Lung (tissue), 12 donors: ENCODE data around the gene SPHKAP. TPM values are rescaled to one million over a fixed set of nuclear protein-coding genes. Genes with fewer than 3 reads are reported as not detected.
"Not testable (repeated sequence)": the region's sequence is repeated elsewhere in the genome, so short reads cannot be mapped to it uniquely, and the experiment has no call there.

Source experiments
- ATAC-seq: fragments of 200-7000 bp; cut with Tn5 transposase; one replicate; pipeline ENCODE4 v1.9.1; 2020; ENCODE audit warnings: moderate number of reproducible peaks; ENCODE audit not compliant: insufficient read depth, low FRiP score
- DNase-seq, 3 donors: peaks; one replicate each; pipeline ENCODE4 v3.0.0-alpha.2; 2013 to 2017
- H3K27ac ChIP-seq, 2 donors: one replicate each; pipeline ENCODE4 v1.5.1; 2013; ENCODE audit warnings: mild to moderate bottlenecking in 2 of 2, moderate library complexity in 2 of 2, control low read depth in 1 of 2, inconsistent platforms in 1 of 2, low read depth in 1 of 2, low read length in 1 of 2
- H3K27me3 ChIP-seq, 3 donors: one replicate each; pipeline ENCODE4 v1.5.1; 2013; ENCODE audit warnings: low read length in 2 of 3; ENCODE audit not compliant: control insufficient read depth in 3 of 3, insufficient read depth in 3 of 3
- H3K36me3 ChIP-seq, 4 donors: one replicate each; pipeline ENCODE4 v1.5.1; 2013; ENCODE audit warnings: low read length in 4 of 4, mild to moderate bottlenecking in 1 of 4, moderate library complexity in 1 of 4; ENCODE audit not compliant: control insufficient read depth in 4 of 4, insufficient read depth in 4 of 4
- H3K4me1 ChIP-seq, 5 donors: one replicate each; pipeline ENCODE4 v1.5.1; 2013; ENCODE audit warnings: low read length in 5 of 5, mild to moderate bottlenecking in 2 of 5, moderate library complexity in 1 of 5; ENCODE audit not compliant: control insufficient read depth in 5 of 5, insufficient read depth in 5 of 5
- H3K4me3 ChIP-seq: one replicate; pipeline ENCODE4 v1.5.1; 2013; ENCODE audit warnings: mild to moderate bottlenecking, control low read depth, moderate library complexity
- H3K9ac ChIP-seq, 2 donors: one replicate each; pipeline ENCODE4 v1.5.1; 2013; ENCODE audit warnings: low read length in 2 of 2, control low read depth in 1 of 2; ENCODE audit not compliant: insufficient read depth in 1 of 2
- H3K9me3 ChIP-seq, 4 donors: one replicate each; pipeline ENCODE4 v1.5.1; 2013; ENCODE audit warnings: low read length in 3 of 4, mild to moderate bottlenecking in 1 of 4, moderate library complexity in 1 of 4; ENCODE audit not compliant: control insufficient read depth in 4 of 4, insufficient read depth in 3 of 4
- WGBS, 2 donors: extraction: QIAGEN DNeasy Blood & Tissue Kit; methylation state at CpG; one replicate each; pipeline ENCODE4 v1.1.7; 2013; 5-methylcytosine and 5-hydroxymethylcytosine counted together
- polyA plus RNA-seq, 2 donors: library from polyadenylated mRNA; stranded (reverse); fragments of 200-250 nt; gene quantifications; one replicate each; pipeline ENCODE4 v1.2.1, GENCODE V29; 2013
- total RNA-seq, 2 donors: library from RNA; depleted of rRNA in 1 of 2; stranded (reverse); fragments of >200 nt in 1 of 2; gene quantifications; one replicate each; pipeline ENCODE4 v1.2.1, GENCODE V29; 2014 to 2021
- TF ChIP-seq, protein P1 (sequence below): IDR thresholded peaks from 2 replicates; pipeline ENCODE4 v1.5.1; 2012; ENCODE audit warnings: mild to moderate bottlenecking; ENCODE audit errors: control extremely low read depth, extremely low read depth
- donor health status: control.
- donor health status: control.
- donor health status: Bipolar disorder and iron deficiency.
- donor health status: healthy.
- donor health status: DM: yes; HTN: yes; CAD: no.

Gene SPHKAP
- total and polyA plus RNA-seq, 4 donors = 0.02 to 0.60 (median 0.03) TPM; not detected in 1

DNA sequence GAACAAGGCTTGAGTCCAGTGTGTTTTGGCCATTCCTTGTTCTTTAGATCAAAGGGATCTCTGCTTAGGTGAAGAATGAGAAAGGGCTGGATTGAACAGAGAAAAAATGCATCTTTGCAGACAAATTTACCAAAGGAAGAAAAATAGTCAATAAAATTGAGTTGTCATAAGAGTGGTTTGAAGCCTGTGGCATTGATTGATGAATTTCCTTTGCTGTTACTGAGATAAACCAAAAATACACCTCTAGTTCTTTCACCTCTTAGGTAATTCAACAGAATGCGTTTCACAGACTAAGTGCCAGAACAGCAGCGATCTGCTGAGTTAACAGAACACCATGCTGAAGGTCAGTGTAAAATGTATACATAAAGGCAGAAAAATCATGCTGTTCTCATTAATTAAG is 96.8 kb downstream of the SPHKAP start:
- WGBS, 2 donors = 27 to 38% methylated on average over 2 of the region's 2 CpGs

DNA sequence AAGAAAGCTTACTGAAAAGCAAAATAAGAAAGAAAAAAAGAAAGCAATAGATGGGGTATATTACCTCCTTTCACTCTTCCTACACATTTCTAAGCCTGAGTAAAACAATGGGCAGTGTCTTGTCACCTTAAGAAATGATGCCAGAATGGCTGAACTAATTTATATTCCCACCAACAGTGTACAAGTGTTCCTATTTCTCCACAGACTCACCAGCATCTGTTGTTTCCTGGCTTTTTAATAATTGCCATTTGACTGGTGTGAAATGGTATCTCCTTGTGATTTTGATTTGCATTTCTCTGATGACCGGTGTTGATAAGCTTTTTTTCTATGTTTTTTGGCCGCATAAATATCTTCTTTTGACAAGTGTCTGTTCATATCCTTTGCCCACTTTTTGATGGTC is 98.4 kb downstream of the SPHKAP start:
- TF ChIP-seq, protein P1, sequence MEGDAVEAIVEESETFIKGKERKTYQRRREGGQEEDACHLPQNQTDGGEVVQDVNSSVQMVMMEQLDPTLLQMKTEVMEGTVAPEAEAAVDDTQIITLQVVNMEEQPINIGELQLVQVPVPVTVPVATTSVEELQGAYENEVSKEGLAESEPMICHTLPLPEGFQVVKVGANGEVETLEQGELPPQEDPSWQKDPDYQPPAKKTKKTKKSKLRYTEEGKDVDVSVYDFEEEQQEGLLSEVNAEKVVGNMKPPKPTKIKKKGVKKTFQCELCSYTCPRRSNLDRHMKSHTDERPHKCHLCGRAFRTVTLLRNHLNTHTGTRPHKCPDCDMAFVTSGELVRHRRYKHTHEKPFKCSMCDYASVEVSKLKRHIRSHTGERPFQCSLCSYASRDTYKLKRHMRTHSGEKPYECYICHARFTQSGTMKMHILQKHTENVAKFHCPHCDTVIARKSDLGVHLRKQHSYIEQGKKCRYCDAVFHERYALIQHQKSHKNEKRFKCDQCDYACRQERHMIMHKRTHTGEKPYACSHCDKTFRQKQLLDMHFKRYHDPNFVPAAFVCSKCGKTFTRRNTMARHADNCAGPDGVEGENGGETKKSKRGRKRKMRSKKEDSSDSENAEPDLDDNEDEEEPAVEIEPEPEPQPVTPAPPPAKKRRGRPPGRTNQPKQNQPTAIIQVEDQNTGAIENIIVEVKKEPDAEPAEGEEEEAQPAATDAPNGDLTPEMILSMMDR = no peak
- Histone ChIP-seq H3K27ac (no peak overlapping the region), H3K4me1 (no peaks in the 10 kb centered on the region), H3K9me3 (no peaks in the 10 kb centered on the region), H3K27me3 (no peaks in the 10 kb centered on the region), H3K36me3 (no peaks in the 10 kb centered on the region), H3K4me3 (no peak overlapping the region), H3K9ac (no peak overlapping the region)
- 96 to 97% methylated on average over 2 of the region's 2 CpGs for WGBS, 2 donors
- ATAC-seq = no peak
- no peak for DNase-seq

More for the DNA sequence above, 96.8 kb downstream of the SPHKAP start:
- H3K27me3 ChIP-seq = no peaks in the 10 kb centered on the region
- DNase-seq (no peak), ATAC-seq (no peak)
- no peak overlapping the region for H3K4me3 ChIP-seq
- peaks cover 0 to 3% (median 0%) of the 10 kb centered on the region in 4 donors for H3K36me3 ChIP-seq
- TF ChIP-seq, protein P1 = no peak
- no peaks in the 10 kb centered on the region for H3K4me1 ChIP-seq
- H3K9ac ChIP-seq = no peak overlapping the region
- peaks cover 0 to 6% (median 2%) of the 10 kb centered on the region in 4 donors for H3K9me3 ChIP-seq
- H3K27ac ChIP-seq = no peak overlapping the region

DNA sequence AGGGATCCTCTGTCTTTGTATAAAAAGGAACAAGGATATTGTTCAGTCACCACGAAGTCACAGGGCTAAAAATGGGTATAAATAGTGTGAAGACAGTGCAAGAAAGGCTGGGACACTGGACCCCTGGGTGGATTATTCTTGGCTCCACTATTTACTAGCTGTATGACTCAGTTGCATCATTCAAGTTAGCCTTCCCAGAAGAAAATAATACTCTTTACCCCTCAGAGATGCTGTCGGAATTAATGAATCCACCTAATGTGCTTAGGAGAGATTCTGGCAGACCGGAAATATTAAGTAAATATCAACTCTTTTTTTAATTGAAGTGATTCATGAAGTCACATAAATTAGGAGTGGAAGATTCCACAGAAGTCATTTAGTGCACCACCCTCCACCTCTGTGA is 98.9 kb downstream of the SPHKAP start:
- 74 to 80% methylated on average over 3 of the region's 3 CpGs for WGBS, 2 donors
- H3K9ac ChIP-seq = no peak overlapping the region
- ATAC-seq (no peak), DNase-seq (no peak)
- TF ChIP-seq, protein P1 = no peak
- no peaks in the 10 kb centered on the region for H3K27me3 ChIP-seq
- H3K9me3 ChIP-seq = no peaks in the 10 kb centered on the region
- H3K36me3 ChIP-seq = no peaks in the 10 kb centered on the region
- no peak overlapping the region for H3K27ac ChIP-seq
- no peak overlapping the region for H3K4me3 ChIP-seq
- H3K4me1 ChIP-seq = no peaks in the 10 kb centered on the region

DNA sequence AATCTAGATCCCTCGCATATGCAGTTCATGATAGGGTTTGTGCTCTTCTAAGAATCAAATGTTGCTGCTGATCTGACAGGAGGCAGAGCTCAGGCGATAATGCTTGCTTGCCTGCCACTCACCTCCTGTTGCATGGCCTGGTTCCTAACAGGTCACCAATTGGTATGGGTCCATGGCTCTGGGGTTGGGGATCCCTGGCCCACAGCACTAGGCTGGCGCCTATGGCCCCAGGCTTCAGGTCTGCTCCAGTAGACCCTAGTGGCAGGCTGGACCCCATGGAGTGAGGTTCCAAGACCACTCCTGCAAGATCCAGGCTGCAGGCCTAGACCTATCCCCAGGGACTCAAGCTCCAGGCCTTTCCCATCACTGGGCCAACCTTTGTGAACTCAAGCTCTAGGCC is 102.3 kb downstream of the SPHKAP start:
- no peak for ATAC-seq
- Histone ChIP-seq H3K4me3 (no peak overlapping the region), H3K27me3 (no peaks in the 10 kb centered on the region), H3K36me3 (no peaks in the 10 kb centered on the region), H3K27ac (no peak overlapping the region), H3K4me1 (no peaks in the 10 kb centered on the region), H3K9ac (no peak overlapping the region), H3K9me3 (no peaks in the 10 kb centered on the region)
- TF ChIP-seq, protein P1 = no peak
- no peak for DNase-seq
- 93 to 96% methylated on average over 3 of the region's 3 CpGs for WGBS, 2 donors

DNA sequence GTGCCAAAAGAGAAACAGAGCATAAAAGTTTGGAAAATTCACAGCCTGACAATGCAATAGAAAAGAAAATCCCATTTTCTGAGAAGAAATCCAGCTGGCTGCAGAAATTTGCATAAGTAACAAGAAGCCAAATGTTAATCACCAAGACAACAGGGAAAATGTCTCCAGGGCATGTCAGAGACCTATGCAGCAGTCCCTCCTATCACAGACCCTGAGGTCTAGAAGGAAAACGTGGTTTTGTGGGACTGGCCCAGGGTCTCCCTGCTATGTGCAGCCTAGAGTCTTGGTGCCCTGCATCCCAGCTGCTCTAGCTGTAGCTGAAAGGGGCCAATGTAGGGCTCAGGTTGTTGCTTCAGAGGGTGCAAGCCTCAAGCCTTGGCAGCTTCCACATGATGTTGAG is 104.8 kb downstream of the SPHKAP start:
- not testable (repeated sequence) for H3K36me3 ChIP-seq, DNase-seq, H3K27ac ChIP-seq, H3K9me3 ChIP-seq, ATAC-seq, H3K9ac ChIP-seq, H3K4me3 ChIP-seq, H3K27me3 ChIP-seq
- H3K4me1 ChIP-seq = peaks cover 0 to 16% (median 9%) of the 10 kb centered on the region in 5 donors
- WGBS, 2 donors = 64 to 67% methylated on average over 1 of the region's 1 CpG
